Kidney capillary endothelial cell (primary cell): ENCODE results near the gene IPO5.

ENCODE experiments used
- DNase-seq: peaks from one replicate; pipeline ENCODE4 v3.0.0-alpha.2; 2018; ENCODE audit warnings: low spot score

Gene IPO5

DNA sequence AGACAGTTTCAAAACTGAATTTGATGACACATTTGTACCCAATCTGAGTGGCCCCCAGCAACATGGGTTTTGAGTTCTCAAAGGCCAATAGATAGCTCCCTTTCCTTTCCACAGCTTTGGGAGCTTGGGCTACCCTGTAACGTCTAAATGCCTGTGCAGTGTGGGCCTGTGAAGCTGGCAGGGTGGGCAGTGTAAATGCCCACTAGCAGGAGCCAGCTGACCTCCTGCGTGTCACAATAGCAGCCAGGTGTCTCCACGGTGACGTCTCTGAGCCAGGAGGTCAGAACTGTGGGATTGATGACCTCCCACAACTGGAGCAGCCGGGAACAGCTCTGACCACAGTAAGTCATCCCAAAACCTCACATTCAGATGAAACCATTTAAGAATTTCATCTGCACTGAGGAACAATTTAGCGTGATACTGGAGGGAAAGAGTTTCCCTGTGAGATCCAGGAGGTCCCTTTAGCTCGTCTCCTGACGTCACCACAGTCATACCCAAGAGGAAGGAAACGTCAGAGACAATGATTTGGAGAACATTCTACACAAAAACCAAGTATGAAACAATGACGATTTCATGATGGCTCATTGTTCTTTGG lies at the start of gene IPO5:
IPO5 (plus strand) TSS at position 300 of the 595 bp plus-strand sequence. CDS start 23,022 bp downstream, outside the sequence.
- DNase-seq = peak; percentile 11

DNA sequence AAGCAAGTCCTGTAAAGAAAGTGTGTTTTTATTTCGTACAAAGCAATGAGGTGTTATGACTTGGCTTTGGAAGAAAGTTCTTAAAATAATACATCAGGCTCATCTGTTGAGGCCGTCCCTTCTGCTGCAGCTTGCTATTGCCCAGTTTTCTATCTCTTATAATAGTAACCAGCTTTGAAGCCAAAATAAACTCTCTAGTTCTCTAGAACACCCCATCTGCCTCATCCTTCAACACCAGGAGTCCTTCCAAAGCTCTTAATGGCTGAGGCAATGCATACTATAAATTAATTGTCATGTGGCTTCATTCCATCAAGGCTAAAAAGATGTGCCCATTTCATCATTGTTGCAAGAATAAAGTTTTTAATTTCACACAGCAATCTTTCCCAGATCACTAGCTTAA lies 49.4 kb upstream of the IPO5 start:
- DNase-seq = no peak

DNA sequence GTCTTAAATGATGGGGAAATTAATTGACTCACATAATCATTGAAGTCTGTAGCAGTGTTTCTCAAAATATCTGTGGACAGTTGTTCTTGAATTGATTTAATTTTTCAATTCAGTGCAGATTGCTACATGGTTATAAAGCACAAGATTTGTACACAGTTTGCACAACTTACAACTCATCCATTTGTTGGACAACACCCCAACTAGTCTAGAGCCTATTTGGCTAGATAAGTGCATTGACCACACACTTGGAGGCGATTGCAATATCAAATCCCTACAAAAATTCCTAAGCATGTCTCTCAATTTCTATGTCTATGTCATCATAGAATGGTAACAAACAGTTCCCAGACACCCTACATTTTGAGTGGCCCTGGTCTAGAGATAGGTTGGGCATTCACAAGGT lies 48.0 kb upstream of the IPO5 start:
- no peak for DNase-seq

DNA sequence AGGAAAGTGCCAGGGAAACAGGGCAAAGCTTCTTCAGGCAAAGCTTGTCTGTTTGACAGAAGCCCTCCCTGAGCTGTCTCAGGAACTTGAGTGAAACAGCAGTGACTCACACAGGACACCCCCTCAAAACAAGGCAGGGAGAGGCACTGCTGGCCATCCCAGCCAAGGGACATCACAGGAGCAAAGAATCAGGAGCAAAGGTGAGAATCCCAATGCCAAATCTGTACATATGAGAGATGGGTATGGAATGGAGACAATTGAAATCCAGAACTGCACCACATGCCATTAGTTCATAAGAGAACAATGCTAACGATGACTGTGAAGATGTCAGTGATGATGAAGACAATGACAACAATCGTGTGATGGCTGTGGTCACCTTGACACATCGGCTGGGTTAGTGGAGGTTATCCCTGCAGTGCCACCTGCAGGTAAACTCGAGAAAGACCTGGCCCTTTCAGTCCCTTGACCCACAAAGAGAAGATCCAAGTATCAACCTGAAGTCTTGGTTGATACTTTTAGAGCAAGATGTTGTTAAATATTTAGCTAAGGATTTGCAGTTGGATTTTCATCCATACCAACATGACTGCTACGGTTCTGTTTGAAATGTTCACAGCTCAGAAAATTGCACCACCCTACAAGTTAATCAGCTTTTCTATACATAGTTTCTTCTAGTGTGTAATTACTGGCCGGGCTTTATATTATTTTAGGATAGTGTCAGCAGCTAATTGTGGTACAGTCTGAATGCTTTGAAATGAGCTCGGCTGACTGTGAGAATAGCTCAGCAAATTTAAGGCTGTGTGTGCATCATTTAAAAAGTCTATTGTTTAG lies 42.0 kb upstream of the IPO5 start:
- DNase-seq = peak; percentile 30

DNA sequence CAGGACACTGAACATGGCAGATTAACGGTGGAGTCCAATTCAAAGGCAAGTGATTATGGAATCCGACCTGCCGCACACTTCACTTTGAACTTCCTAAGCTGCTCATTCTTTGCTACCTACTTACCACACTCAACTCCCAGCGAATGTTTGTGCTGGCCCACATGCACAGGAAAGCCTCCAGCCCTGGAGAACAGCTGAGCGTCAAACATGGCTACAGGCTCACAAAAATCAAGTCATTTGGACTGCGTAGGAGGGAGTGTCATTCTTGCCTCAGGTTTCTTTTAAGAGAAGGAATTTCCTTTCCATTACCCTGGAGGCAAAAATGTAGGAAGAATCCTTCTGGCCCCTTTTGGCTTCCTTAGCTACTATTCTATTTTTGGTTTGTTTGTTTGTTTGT lies 41.3 kb upstream of the IPO5 start:
- no peak for DNase-seq

DNA sequence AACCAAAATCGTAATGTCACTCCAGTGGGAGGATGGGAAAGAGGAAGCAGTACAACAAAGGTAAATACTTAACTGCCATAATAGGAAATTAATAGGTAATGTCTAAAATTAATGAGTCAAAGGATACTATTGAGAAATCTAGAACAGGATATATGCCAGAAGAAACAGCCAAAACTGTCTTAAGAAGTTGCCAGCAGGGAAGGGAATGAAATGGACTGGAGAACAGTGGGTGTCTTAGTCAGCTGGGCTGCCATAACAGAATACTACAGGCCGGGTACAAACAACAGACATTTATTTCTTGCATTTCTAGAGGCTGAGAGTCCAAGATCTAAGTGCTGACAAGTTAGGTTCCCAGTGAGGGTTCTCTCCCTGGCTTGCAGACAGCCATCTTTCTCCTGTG lies 40.3 kb upstream of the IPO5 start:
- DNase-seq = no peak

DNA sequence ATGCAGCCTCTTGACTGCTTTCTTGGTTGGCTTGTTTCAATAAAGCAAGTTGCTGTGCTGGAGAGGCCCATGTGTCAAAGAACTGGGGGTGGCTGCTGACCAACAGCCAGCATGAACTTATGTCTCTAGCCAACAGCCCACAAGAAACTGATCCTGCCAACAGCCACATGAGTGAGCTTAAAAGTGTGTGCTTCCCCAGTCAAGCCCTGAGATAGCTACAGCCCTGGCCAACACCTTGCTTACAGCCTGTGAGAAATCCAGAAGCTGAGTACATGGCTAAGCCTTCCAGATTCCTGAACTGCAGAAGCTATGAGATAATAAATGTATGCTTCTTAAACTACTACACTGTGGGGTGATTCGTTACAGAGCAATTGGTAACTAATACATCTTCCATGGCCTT lies 38.9 kb upstream of the IPO5 start:
- no peak for DNase-seq

DNA sequence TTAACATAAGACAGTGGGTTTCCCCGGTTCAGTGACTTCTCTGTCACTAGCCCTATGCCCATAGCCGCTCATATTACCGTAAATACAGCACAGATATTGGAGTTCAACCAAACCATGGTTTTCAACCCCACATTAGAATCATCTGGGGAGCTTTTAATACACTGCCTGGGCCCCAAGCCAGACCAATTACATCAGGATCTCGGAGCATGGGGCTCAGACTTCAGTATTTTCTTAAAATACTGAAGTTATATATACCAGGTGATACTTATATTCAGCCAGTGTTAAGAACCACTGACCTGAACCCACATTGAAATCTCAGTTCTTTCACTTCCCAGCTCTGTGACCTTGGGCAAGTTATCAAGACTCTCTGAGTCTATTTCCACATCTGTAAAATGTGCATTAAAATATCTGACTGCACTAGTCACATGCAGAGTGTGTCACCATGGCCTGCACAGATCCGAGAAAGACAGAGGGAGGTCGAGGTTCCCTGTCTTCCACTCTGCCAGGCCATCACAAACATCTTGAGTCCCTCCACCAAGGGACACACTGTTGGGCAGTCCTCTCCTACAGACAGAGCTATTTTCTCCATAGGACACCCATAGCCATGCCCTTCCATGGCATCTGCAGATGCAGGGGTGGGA lies 32.2 kb upstream of the IPO5 start:
- no peak for DNase-seq

DNA sequence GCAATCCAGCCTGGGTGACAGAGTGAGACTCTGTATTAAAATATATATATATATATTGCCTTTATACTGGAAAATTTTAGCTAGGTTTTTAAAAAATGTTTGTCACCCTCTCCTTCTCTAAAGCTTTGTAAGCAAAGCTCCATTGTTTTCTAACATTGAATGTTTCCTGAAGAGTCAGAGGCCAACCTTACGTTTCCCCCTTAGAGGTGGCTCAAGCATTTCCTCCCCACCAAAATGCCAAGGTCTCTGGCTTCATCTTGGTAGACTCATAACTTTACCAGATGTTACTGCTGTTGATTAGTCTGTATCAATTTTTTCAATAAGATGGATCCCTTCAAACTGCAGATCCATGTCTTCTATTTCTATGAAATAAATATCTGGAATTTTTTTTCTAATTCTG lies 25.2 kb upstream of the IPO5 start:
- peak; percentile 75 for DNase-seq

DNA sequence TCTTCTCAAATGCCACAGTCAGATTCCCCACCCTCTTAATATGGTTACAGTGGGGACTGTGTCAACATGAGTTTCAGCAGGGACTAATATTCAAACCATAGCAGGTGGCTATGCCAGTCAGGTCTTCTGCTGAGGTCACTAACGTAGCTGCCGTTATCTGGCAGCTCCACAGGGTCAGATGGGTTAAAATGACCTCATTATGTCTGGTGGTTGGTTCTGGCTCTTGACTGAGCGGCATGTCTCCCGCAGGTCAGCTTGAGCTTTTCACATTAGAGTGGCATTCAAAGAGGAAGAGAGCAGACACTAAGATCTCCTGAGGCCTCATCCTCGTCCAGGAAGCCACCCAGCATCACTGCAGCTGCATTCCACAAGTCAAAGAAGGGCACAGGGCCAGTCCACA lies 21.4 kb upstream of the IPO5 start:
- no peak for DNase-seq

DNA sequence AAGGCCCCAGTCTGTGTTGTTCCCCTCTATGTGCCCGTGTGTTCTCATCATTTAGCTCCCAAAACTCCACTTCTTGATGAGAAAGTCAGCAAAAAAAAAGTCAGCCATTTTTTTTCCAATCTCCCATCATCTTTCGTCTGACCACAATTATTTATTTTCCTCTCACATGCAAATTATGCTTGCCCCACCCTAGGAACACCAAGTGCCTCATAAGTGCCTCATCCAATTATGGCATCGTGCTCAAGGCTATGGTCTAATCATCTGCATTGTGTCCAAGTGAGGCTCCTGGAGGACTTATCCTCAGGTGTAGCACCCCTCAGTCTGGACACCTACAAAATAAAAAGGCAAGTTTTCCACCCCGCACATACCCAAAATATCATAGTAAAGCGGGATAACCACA lies 20.8 kb upstream of the IPO5 start:
- no peak for DNase-seq

DNA sequence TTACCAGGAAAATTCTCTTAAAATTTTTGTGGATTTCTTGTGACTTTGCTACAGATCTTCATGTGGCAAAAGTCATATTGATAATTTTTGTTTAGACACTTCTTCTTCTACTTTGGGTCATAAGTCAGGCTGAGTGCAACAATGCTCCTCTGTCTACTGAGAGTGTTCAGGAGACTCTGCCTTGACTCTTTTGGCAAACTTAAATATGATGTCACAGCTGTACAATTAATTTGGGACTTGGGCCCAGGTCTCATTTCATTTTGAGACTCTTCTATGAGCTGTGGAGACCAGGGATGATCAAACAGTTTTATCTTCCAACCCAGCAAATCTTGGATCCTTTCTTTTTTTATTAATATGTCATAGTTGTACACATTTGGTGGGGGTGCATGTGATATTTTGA lies 19.7 kb upstream of the IPO5 start:
- no peak for DNase-seq

DNA sequence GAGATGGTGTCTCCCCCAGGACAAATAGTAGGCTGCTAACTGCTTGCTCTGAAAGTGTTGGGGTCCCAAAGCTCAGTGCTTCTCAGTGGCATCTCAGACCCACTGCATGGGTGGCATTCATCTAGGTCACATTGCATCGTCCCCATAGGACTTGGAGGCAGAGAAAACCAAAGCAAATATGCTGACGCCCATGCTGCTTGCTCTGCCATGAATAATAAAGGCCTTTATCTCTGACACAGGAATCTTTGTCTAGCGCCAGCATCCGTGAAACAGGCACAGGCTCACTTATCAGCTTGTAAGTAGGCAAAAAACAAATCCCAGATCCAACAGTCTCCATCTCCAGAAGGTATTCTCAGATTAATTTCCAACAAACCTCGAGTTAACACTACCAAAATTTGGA lies 18.9 kb upstream of the IPO5 start:
- no peak for DNase-seq

DNA sequence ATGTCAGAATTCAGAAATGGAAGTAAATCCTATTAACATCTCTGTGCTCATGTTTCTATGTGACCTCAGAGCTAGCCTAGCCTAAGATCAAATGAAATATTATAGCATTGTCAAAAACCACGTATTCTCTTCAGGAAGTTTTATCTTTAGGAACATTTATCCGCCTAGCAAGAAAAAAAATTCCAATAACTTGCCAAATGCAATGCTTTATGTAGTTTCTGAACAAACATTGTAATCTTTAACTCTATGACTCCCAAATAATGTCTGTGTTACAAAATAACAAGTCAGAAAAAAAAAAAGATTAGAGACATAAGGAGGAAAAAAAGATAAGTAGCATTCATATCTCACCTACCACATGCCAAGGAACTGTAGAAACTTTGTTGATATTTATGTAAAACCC lies 18.4 kb upstream of the IPO5 start:
- no peak for DNase-seq

DNA sequence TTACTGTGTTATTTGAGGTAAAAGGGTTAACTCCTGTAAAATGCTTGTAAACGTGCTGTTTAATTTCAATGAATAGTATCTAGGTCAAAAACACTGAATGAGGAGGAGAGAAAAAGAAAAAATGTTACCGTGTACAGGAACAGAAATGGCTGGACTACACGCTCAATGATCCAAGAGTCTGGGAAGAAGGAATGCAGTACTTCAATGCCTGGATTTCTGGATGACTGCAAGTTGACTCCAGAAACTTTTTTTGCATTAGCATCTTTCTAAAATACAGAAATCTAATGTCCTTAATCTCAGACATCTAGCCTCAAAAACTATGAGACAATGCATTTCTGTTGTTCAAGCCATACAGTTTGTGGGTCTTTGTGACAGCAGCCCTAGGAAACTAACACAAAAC lies 17.4 kb upstream of the IPO5 start:
- no peak for DNase-seq

DNA sequence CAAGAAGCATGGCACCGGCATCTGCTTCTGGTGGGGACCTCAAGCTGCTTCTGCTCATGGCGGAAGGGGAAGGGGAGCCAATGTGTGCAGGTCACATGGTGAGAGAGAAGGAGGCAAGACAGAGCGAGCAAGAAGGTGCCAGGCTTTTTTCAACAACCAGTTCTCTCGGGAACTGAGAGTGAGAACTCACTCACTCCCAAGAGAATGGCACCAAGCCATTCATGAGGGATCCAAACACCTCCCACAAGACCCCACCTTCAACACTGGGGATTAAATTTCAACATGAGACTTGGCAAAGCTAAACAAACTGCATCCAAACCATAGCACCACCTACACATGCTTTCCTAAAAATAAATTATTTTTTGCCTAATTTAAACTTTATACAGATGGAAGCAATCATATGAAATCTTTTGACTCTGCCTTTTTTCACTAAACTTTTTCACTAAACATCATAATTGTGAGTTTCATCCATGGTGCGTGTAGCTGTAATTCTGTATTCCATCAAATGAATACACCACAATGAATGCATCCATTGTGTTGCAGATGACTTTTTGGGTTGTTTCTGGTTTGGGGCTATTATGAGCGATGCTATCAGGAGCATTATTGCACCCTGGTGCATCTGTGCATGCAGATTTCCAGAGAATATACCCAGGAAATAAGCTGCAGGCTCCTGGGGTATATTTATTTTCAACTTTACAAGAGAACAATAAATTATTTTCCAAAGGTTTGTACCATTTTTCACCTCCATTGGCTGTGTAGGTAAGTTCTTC lies 14.6 kb upstream of the IPO5 start:
- DNase-seq = no peak

DNA sequence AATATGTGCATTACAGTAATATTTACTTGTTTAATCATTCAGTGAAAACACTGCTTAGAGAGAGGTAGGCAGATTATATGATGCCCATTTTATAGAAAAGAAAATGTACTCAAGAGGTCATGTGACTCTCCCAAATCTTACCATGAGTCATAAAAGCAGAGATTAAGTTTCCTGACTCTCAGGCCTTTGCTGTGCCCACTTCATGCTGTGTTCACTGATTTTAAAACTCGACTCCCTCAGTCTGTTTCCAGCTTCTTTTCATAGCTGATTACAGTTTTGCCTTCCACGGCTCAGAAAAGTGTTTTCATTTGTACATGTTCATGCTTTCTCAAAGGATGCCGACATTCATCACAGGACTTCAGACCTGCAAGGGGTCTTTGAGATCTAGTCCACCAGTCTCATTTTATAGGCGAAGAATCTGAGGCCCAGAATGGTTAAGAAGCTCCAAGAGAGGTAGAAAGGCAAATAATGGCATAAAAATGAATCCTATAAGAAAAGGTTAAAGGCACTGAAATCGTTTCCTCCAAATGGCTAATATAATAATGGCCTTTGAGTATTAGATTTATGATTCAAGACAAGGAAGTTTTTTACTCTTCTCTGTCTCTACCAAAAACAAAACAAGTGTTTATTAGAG lies 9.0 kb upstream of the IPO5 start:
- DNase-seq = no peak

DNA sequence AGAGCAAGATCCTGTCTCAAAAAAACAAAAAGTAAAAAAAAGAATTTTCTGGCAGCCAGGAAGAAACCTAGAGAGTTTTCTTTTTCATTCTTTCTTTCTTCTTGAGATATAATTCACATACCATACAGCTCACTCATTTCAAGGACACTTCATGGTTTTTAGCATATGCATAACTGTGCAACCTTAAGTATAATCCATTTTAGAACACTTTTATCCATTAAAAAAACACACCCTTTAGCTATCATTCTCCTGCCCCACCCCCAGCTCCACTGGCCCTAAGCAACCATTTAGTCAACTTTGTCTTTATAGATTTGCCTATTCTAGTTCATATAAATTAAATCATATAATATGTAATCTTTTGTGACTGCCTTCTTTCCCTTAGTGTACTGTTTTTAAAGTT lies 8.1 kb upstream of the IPO5 start:
- no peak for DNase-seq

DNA sequence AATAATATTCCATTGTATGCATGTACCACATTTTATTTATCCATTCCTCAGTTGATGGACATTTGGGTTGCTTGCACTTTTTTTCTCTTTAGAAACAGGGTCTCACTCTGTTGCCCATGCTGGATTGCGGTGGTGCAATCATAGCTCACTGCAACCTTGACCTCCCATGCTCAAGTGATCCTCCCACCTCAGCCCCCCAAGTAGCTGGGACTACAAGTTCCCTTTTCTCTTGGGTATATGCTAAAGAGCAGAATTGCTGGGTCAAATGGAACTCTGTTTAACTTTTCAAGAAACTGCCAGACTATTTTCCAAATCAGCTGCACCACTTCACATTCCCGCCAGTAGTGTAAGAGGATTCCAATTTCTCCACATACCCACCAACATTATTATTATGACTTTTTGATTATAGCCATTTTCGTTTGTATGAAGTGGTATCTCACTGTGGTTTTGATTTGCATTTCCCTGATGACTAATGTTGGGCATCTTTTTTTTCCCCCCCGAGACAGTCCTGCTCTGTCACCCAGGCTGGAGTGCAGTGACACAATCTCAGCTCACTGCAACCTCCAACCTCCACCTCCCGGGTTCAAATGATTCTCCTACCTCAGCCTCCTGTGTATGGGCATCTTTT lies 7.6 kb upstream of the IPO5 start:
- DNase-seq = no peak

DNA sequence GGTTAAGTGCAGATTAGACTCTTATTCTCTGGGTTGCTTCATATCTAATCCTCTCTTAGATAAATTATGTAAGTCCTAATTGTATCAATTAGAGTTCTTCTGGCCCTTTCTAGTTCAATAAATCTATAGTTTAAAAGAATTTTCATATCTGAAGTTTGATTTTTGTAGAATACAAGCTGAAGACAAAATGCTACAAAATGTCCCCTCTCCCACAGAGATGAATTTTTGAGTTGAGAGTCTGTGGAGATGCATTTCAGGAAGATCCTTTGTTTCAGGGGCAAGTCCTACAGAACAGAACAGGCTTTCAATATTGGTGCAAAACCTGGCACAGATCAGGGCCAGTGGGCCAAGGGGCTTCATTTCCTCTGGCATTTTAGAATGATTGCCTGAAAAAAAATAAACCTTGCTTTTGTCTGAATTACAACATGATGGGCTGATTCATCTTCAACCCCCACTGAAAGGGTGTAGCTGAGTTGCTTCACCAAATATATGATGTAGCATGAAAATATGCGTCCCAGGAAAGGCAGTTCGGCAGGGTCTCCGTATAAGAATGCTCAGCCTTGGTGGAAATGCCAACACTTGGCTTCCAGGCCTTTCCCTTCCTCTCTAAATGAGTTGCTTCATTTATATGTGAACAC lies 6.4 kb upstream of the IPO5 start:
- DNase-seq = no peak

DNA sequence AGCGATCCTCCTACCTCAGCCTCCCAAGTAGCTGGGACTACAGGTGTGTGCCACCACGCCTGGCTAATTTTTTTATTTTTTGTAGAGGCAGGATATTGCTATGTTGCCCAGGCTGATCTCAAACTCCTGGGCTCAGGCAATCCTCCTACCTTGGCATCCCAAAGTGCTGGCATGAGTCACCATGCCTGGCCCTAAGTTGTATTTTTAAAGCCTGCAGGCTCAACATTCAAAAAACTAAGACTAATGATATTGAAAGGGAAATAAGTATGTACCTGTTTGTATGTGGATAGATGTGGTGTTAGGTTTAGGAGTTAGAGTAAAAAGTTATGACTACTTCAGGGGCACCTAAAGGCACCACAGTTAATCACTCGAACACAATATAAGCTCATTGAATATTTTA lies 5.4 kb upstream of the IPO5 start:
- DNase-seq = no peak
